Activated naive CD8-positive, alpha-beta T cell treated with anti-CD3 and anti-CD28 coated beads, Interleukin-2, amount 50 U/mL, for 24 hours (primary cell): ENCODE measurements around the gene MACROH2A2.
"Not testable (repeated sequence)": the region's sequence is repeated elsewhere in the genome, so short reads cannot be mapped to it uniquely, and the experiment has no call there.

Source experiments
- ATAC-seq: fragments of 150-1000 bp; cut with Tn5 transposase; one replicate; pipeline ENCODE4 v1.10.0; 2021
- DNase-seq: peaks from one replicate; pipeline ENCODE4 v3.0.0; 2021
- H3K27ac Mint-ChIP-seq: one replicate; pipeline ENCODE4 v1.8.0; 2021; ENCODE audit warnings: mild to moderate bottlenecking, mixed read lengths
- H3K27me3 Mint-ChIP-seq: one replicate; pipeline ENCODE4 v1.8.0; 2021; ENCODE audit warnings: mixed read lengths
- H3K36me3 Mint-ChIP-seq: one replicate; pipeline ENCODE4 v1.8.0; 2021; ENCODE audit warnings: low read depth, mixed read lengths
- H3K4me1 Mint-ChIP-seq: one replicate; pipeline ENCODE4 v1.8.0; 2021; ENCODE audit warnings: mixed read lengths
- H3K4me3 Mint-ChIP-seq: one replicate; pipeline ENCODE4 v1.8.0; 2021; ENCODE audit warnings: mild to moderate bottlenecking, moderate library complexity, mixed read lengths
- H3K9me3 Mint-ChIP-seq: one replicate; pipeline ENCODE4 v1.8.0; 2021; ENCODE audit warnings: mixed read lengths

MACROH2A2 gene

DNA sequence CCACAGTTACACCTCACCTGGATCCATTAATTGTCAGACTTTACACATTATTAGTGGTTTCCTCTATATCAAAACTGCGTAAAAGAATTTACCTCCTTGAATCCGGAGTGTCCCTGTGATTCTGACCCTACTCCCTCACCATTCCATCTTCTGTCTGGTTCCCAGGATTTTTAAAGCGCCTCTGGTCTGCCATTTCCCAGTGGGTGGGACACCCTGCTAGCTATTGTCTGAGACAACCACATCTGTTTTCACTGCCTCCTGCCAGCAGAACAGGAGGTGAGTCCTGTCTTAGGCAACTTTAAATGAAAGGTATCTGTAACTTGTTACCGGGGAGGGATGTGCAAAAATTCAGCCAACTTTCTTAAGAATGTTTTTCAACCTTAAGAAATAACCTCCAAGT lies 2.3 kb downstream of the MACROH2A2 start:
- ATAC-seq (no peak), DNase-seq (no peak)
- Mint-ChIP-seq H3K4me1 (peaks cover 9% of the 10 kb centered on the region), H3K27ac (no peak overlapping the region), H3K9me3 (no peaks in the 10 kb centered on the region), H3K4me3 (no peak overlapping the region), H3K27me3 (peaks cover 44% of the 10 kb centered on the region), H3K36me3 (no peaks in the 10 kb centered on the region)

GRCh38 chr10:70055550-70055949 lies 2.9 kb downstream of the MACROH2A2 start:
- ATAC-seq (no peak), DNase-seq (no peak)
- H3K27me3 Mint-ChIP-seq = peaks cover 43% of the 10 kb centered on the region
- H3K4me3 Mint-ChIP-seq = no peak overlapping the region
- H3K9me3 Mint-ChIP-seq = no peaks in the 10 kb centered on the region
- H3K27ac Mint-ChIP-seq = no peak overlapping the region
- no peaks in the 10 kb centered on the region for H3K36me3 Mint-ChIP-seq
- peaks cover 9% of the 10 kb centered on the region for H3K4me1 Mint-ChIP-seq

GRCh38 chr10:70057306-70057705 lies 4.7 kb downstream of the MACROH2A2 start:
- Mint-ChIP-seq H3K27me3 (peaks cover 26% of the 10 kb centered on the region), H3K36me3 (no peaks in the 10 kb centered on the region), H3K27ac (no peak overlapping the region), H3K4me3 (no peak overlapping the region), H3K9me3 (no peaks in the 10 kb centered on the region), H3K4me1 (peaks cover 4% of the 10 kb centered on the region)
- ATAC-seq (no peak), DNase-seq (no peak)

- Mint-ChIP-seq H3K36me3 (no peaks in the 10 kb centered on the region), H3K27ac (no peak overlapping the region), H3K4me3 (no peak overlapping the region)
Observed at GRCh38 chr10:70060389-70060788, 7.7 kb downstream of the MACROH2A2 start.

GRCh38 chr10:70063418-70064098 lies 10.9 kb downstream of the MACROH2A2 start:
- H3K9me3 Mint-ChIP-seq = no peaks in the 10 kb centered on the region
- no peaks in the 10 kb centered on the region for H3K27me3 Mint-ChIP-seq
- H3K27ac Mint-ChIP-seq = no peak overlapping the region
- no peak overlapping the region for H3K4me3 Mint-ChIP-seq
- DNase-seq = no peak
- ATAC-seq = no peak
- no peaks in the 10 kb centered on the region for H3K4me1 Mint-ChIP-seq
- H3K36me3 Mint-ChIP-seq = no peaks in the 10 kb centered on the region

More at GRCh38 chr10:70060389-70060788, 7.7 kb downstream of the MACROH2A2 start:
- H3K9me3 Mint-ChIP-seq = no peaks in the 10 kb centered on the region
- ATAC-seq (no peak), DNase-seq (no peak)
- H3K4me1 Mint-ChIP-seq = no peaks in the 10 kb centered on the region
- H3K27me3 Mint-ChIP-seq = peaks cover 4% of the 10 kb centered on the region

- Mint-ChIP-seq H3K4me1 (no peaks in the 10 kb centered on the region), H3K27ac (no peak overlapping the region)
- DNase-seq = no peak
Observed at GRCh38 chr10:70064486-70064885, 11.8 kb downstream of the MACROH2A2 start.

DNA sequence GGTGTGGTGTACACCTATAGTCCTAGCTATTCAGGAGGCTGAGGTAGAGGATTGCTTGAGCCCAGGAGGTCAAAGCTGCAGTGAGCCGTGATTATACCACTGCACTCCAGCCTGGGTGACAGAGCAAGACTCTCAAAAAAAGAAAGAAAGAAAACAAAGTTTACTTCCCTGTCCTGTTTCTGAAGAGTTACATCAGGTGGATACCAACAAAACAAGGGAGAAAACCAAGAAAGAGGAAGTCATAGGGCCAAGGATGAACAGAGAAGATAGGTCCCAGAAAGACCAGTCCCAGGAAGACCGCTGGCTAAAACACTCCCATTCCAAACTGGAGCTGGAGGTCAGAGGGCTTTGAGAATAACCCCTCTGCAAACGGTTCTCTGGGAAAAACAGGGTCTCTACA lies 13.5 kb downstream of the MACROH2A2 start:
- DNase-seq (no peak), ATAC-seq (no peak)
- Mint-ChIP-seq H3K9me3 (no peaks in the 10 kb centered on the region), H3K36me3 (no peaks in the 10 kb centered on the region), H3K4me3 (no peak overlapping the region), H3K27ac (no peak overlapping the region), H3K4me1 (no peaks in the 10 kb centered on the region), H3K27me3 (no peaks in the 10 kb centered on the region)

More at GRCh38 chr10:70064486-70064885, 11.8 kb downstream of the MACROH2A2 start:
- H3K27me3 Mint-ChIP-seq = no peaks in the 10 kb centered on the region
- no peak for ATAC-seq
- no peaks in the 10 kb centered on the region for H3K9me3 Mint-ChIP-seq
- no peak overlapping the region for H3K4me3 Mint-ChIP-seq
- H3K36me3 Mint-ChIP-seq = no peaks in the 10 kb centered on the region

- Mint-ChIP-seq H3K4me3 (no peak overlapping the region), H3K9me3 (no peaks in the 10 kb centered on the region), H3K27me3 (no peaks in the 10 kb centered on the region), H3K27ac (no peak overlapping the region), H3K36me3 (no peaks in the 10 kb centered on the region), H3K4me1 (no peaks in the 10 kb centered on the region)
- ATAC-seq = no peak
- no peak for DNase-seq
Observed at GRCh38 chr10:70067586-70067985, 14.9 kb downstream of the MACROH2A2 start.

DNA sequence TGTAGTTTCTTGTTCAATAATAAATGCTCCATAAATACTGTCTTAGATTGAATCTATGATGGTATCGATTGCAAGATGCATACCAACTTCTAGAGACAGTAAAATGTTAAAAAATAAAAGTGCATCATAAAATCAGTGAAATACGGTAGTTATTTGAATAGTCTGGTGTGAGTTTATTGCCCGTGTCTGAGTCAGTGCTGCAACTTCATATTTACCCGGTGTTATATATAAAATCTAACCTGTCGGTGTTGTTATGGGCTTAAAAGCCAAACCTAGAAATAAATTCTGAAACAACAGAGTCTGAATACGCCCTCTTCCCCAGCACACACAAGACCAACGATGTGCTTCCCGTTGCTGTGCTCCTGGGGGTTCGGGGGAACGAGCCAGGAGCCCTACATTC lies 16.3 kb downstream of the MACROH2A2 start:
- no peak for DNase-seq
- no peak overlapping the region for H3K4me3 Mint-ChIP-seq
- ATAC-seq = no peak
- H3K27ac Mint-ChIP-seq = no peak overlapping the region
- H3K4me1 Mint-ChIP-seq = no peaks in the 10 kb centered on the region
- H3K36me3 Mint-ChIP-seq = no peaks in the 10 kb centered on the region
- no peaks in the 10 kb centered on the region for H3K27me3 Mint-ChIP-seq
- H3K9me3 Mint-ChIP-seq = no peaks in the 10 kb centered on the region

GRCh38 chr10:70069346-70069745 lies 16.7 kb downstream of the MACROH2A2 start:
- ATAC-seq = no peak
- H3K27me3 Mint-ChIP-seq = no peaks in the 10 kb centered on the region
- H3K9me3 Mint-ChIP-seq = no peaks in the 10 kb centered on the region
- no peak for DNase-seq
- no peaks in the 10 kb centered on the region for H3K36me3 Mint-ChIP-seq
- no peaks in the 10 kb centered on the region for H3K4me1 Mint-ChIP-seq
- no peak overlapping the region for H3K4me3 Mint-ChIP-seq
- no peak overlapping the region for H3K27ac Mint-ChIP-seq

- Mint-ChIP-seq H3K4me1 (no peaks in the 10 kb centered on the region), H3K27ac (no peak overlapping the region), H3K27me3 (no peaks in the 10 kb centered on the region), H3K4me3 (no peak overlapping the region), H3K36me3 (no peaks in the 10 kb centered on the region), H3K9me3 (no peaks in the 10 kb centered on the region)
- DNase-seq (no peak), ATAC-seq (no peak)
Observed at GRCh38 chr10:70070834-70071233, 18.2 kb downstream of the MACROH2A2 start.

- Mint-ChIP-seq H3K27ac (no peak overlapping the region), H3K9me3 (no peaks in the 10 kb centered on the region)
- no peak for ATAC-seq
Observed at GRCh38 chr10:70074165-70074564, 21.5 kb downstream of the MACROH2A2 start.

DNA sequence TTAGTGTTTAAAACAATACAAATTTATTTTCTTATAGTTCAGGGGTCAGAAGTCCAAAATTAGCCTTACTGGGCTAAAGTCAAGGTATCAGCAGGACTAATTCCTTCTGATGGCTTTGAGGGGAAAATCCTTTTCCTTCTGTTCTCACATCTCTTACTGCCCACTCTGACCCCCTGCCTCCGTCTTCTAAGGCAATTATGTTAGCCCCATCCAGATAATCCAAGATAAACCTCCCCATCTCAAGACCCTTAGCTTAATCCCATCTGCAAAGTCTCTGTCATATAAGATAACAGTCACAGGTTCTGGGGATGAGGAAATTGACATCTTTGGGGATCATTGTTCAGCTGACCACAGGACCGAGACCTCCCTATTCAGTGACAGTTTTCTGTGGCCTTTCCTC lies 22.3 kb downstream of the MACROH2A2 start:
- peaks cover 2% of the 10 kb centered on the region for H3K27me3 Mint-ChIP-seq
- ATAC-seq (no peak), DNase-seq (no peak)
- no peaks in the 10 kb centered on the region for H3K9me3 Mint-ChIP-seq
- no peaks in the 10 kb centered on the region for H3K4me1 Mint-ChIP-seq
- H3K36me3 Mint-ChIP-seq = no peaks in the 10 kb centered on the region
- H3K27ac Mint-ChIP-seq = no peak overlapping the region
- H3K4me3 Mint-ChIP-seq = no peak overlapping the region

More at GRCh38 chr10:70074165-70074564, 21.5 kb downstream of the MACROH2A2 start:
- Mint-ChIP-seq H3K4me1 (no peaks in the 10 kb centered on the region), H3K4me3 (no peak overlapping the region), H3K27me3 (peaks cover 2% of the 10 kb centered on the region), H3K36me3 (no peaks in the 10 kb centered on the region)
- DNase-seq = no peak

- no peaks in the 10 kb centered on the region for H3K4me1 Mint-ChIP-seq
- H3K9me3 Mint-ChIP-seq = no peaks in the 10 kb centered on the region
- ATAC-seq = no peak
- peaks cover 2% of the 10 kb centered on the region for H3K27me3 Mint-ChIP-seq
- H3K27ac Mint-ChIP-seq = no peak overlapping the region
- no peaks in the 10 kb centered on the region for H3K36me3 Mint-ChIP-seq
- H3K4me3 Mint-ChIP-seq = no peak overlapping the region
- DNase-seq = no peak
Observed at GRCh38 chr10:70078329-70078728, 25.7 kb downstream of the MACROH2A2 start.

DNA sequence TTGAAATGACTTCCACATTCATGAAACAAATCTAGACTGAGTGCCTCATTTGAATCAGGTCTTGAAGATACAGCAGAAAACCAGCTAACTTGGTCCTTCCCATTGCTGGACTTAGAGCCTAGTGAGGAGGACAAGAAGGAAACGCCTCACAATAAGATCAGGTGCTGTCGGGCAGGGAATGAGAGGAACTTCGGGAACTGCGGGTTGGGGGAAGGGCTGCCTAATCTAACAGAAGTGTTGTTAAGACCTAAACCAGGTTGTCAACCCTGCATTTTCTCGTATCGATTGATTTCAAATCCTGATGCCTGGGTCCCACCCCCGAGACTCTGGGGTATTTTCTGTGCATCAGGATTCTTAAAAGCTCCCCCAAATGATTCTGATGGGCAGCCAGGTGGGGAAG lies 26.3 kb downstream of the MACROH2A2 start:
- H3K4me3 Mint-ChIP-seq = no peak overlapping the region
- H3K27me3 Mint-ChIP-seq = peaks cover 2% of the 10 kb centered on the region
- H3K9me3 Mint-ChIP-seq = no peaks in the 10 kb centered on the region
- no peaks in the 10 kb centered on the region for H3K4me1 Mint-ChIP-seq
- ATAC-seq (no peak), DNase-seq (no peak)
- H3K27ac Mint-ChIP-seq = no peak overlapping the region
- no peaks in the 10 kb centered on the region for H3K36me3 Mint-ChIP-seq

DNA sequence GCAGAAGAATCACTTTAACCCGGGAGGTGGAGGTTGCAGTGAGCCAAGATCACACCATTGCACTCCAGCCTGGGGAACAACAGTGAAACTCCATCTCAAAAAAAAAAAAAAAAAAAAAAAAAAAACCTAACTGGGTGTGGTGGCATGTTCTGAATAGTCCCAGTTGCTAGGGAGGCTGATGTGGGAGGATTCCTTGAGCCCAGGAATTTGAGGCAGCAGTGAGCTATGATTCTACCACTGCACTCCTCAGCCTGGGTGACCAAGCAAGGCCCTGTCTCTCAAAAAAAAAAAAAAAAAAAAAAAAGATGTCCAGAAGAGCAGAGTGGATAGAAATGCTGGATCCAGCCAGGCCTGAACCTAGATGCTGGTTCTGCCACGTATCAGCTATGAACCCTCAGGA lies 28.1 kb downstream of the MACROH2A2 start:
- not testable (repeated sequence) for H3K9me3 Mint-ChIP-seq

More for the DNA sequence above, 28.1 kb downstream of the MACROH2A2 start:
- H3K4me1 Mint-ChIP-seq, DNase-seq, H3K4me3 Mint-ChIP-seq, H3K36me3 Mint-ChIP-seq, ATAC-seq, H3K27ac Mint-ChIP-seq, H3K27me3 Mint-ChIP-seq: not testable (repeated sequence)
